Progenitor cell of endocrine pancreas (in vitro differentiated cells): ENCODE measurements around the gene PYGO2. TPM values are rescaled to one million over a fixed set of nuclear protein-coding genes. Genes with fewer than 3 reads are reported as not detected.
"Not testable (repeated sequence)": the region's sequence is repeated elsewhere in the genome, so short reads cannot be mapped to it uniquely, and the experiment has no call there.

Source experiments
- DNase-seq: peaks from one replicate; pipeline ENCODE4 v3.0.0; 2021; ENCODE audit warnings: low spot score; ENCODE audit not compliant: unreplicated experiment
- H3K27ac Mint-ChIP-seq: 2 replicates; pipeline ENCODE4 v1.8.0; 2021; ENCODE audit warnings: mild to moderate bottlenecking, moderate library complexity, mixed read lengths
- H3K27me3 Mint-ChIP-seq: 2 replicates; pipeline ENCODE4 v1.8.0; 2021; ENCODE audit warnings: mixed read lengths
- H3K36me3 Mint-ChIP-seq: 2 replicates; pipeline ENCODE4 v1.8.0; 2022; ENCODE audit warnings: mixed read lengths; ENCODE audit not compliant: insufficient read depth
- H3K4me1 Mint-ChIP-seq: 2 replicates; pipeline ENCODE4 v1.8.0; 2021; ENCODE audit warnings: low read depth, mixed read lengths
- H3K4me3 Mint-ChIP-seq: 2 replicates; pipeline ENCODE4 v1.8.0; 2021; ENCODE audit warnings: low read depth, mild to moderate bottlenecking, moderate library complexity, mixed read lengths
- H3K9me3 Mint-ChIP-seq: 2 replicates; pipeline ENCODE4 v1.8.0; 2021; ENCODE audit warnings: low read depth, mixed read lengths
- microRNA-seq: library from miRNA; unstranded; fragments of <30 nt; microRNA quantifications from one replicate; pipeline ENCODE4 v1.1.0, GENCODE V29; 2020; ENCODE audit warnings: borderline number of aligned reads; ENCODE audit not compliant: unreplicated experiment
- total RNA-seq: library from RNA; stranded (reverse); gene quantifications from 2 replicates; pipeline ENCODE4 v1.2.1, GENCODE V29; 2021
- TF ChIP-seq, protein P1 (sequence below): fragments of 200-600 bp; sonication (generic); IDR thresholded peaks from one replicate; pipeline ENCODE4 v1.5.0; 2021; ENCODE audit warnings: antibody characterized with exemption, mild to moderate bottlenecking; ENCODE audit not compliant: unreplicated experiment

The PYGO2 gene
- total RNA-seq, 1 donor from 2014 or later = 52.7 TPM

DNA sequence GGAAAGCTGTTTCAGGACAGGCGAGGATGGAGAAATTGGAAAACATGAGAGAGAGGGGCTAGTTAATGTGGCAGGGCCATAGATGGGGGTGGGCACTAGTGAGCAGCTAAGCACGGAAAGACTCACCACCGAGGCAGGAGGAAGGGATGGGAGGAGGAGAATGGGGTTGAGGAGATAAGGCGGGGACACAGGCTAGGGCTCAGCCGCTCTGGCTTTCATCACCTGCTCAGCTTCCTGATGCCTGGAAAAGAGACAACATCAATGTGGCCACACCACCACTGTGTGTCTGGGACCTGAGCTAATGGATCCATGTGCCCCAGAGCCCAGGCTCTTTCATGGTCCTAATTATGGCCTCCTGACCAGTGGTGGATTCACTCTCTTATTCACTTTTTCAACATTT, 52.6 kb downstream of the PYGO2 start:
- Mint-ChIP-seq H3K36me3 (peaks cover 5% of the 10 kb centered on the region), H3K9me3 (peaks cover 15% of the 10 kb centered on the region), H3K4me3 (no peak overlapping the region), H3K27ac (no peak overlapping the region), H3K27me3 (no peaks in the 10 kb centered on the region), H3K4me1 (peaks cover 3% of the 10 kb centered on the region)
- TF ChIP-seq, protein P1, sequence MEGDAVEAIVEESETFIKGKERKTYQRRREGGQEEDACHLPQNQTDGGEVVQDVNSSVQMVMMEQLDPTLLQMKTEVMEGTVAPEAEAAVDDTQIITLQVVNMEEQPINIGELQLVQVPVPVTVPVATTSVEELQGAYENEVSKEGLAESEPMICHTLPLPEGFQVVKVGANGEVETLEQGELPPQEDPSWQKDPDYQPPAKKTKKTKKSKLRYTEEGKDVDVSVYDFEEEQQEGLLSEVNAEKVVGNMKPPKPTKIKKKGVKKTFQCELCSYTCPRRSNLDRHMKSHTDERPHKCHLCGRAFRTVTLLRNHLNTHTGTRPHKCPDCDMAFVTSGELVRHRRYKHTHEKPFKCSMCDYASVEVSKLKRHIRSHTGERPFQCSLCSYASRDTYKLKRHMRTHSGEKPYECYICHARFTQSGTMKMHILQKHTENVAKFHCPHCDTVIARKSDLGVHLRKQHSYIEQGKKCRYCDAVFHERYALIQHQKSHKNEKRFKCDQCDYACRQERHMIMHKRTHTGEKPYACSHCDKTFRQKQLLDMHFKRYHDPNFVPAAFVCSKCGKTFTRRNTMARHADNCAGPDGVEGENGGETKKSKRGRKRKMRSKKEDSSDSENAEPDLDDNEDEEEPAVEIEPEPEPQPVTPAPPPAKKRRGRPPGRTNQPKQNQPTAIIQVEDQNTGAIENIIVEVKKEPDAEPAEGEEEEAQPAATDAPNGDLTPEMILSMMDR = no peak
- no peak for DNase-seq

DNA sequence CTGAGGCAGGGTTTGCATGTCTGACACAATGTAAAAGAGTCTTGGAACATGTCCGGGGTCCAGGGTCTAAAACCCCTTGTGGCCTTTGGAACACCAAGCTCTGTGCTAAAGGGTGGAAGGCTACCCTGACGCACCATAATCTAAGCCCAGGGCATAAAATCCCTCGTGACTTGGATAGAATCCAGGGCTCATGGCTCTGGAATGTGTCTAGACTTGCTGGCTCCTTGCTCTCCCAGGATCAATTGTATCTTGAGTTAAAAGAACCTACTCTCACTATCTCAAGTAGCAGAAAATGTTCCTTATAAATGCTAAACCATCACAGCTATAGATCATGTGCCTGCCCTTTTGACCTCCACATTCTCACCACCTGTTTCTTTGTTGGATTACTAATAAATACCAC, 53.5 kb downstream of the PYGO2 start:
- H3K27ac Mint-ChIP-seq, DNase-seq, H3K4me1 Mint-ChIP-seq, H3K4me3 Mint-ChIP-seq, H3K36me3 Mint-ChIP-seq, H3K27me3 Mint-ChIP-seq: not testable (repeated sequence)
- peaks cover 15% of the 10 kb centered on the region for H3K9me3 Mint-ChIP-seq

Small RNAs within 50 kb of the gene (microRNA-seq; reads per million reads assigned to microRNA genes)
- gene MIR4258 = not detected

Other genes with a start within 250 kb of the PYGO2 start
- 0.36 and 0.86 TPM in 2 replicates for gene KCNN3, start 91.5 kb downstream of the PYGO2 start, total RNA-seq
- 26.3 and 26.9 TPM in 2 replicates for gene PMVK, start 25.1 kb downstream of the PYGO2 start, total RNA-seq
- 69.1 and 69.5 TPM in 2 replicates for gene PBXIP1, start 5.7 kb downstream of the PYGO2 start, total RNA-seq
- gene SHC1, start 9.0 kb upstream of the PYGO2 start, total RNA-seq = 43.3 and 54.7 TPM in 2 replicates
- gene CKS1B, start 12.9 kb upstream of the PYGO2 start, total RNA-seq = 78.7 and 85.8 TPM in 2 replicates
- 53.7 and 55.9 TPM in 2 replicates for gene FLAD1, start 21.6 kb upstream of the PYGO2 start, total RNA-seq
- gene LENEP, start 31.8 kb upstream of the PYGO2 start, total RNA-seq = 0.84 TPM in 2 replicates
- 28.9 and 29.9 TPM in 2 replicates for gene ZBTB7B, start 41.0 kb upstream of the PYGO2 start, total RNA-seq
- gene DCST2, start 72.0 kb upstream of the PYGO2 start, total RNA-seq = 2.2 TPM in 2 replicates
- gene DCST1, start 72.0 kb upstream of the PYGO2 start, total RNA-seq = not detected in 2 replicates
- gene ADAM15, start 89.5 kb upstream of the PYGO2 start, total RNA-seq = 20.9 and 22.1 TPM in 2 replicates
- gene EFNA4, start 102.0 kb upstream of the PYGO2 start, total RNA-seq = 45.5 and 46.8 TPM in 2 replicates
- gene EFNA3, start 117.1 kb upstream of the PYGO2 start, total RNA-seq = 9.0 and 10.5 TPM in 2 replicates
- 22.1 and 22.2 TPM in 2 replicates for gene EFNA1, start 166.1 kb upstream of the PYGO2 start, total RNA-seq
- gene SLC50A1, start 174.1 kb upstream of the PYGO2 start, total RNA-seq = 33.3 and 35.5 TPM in 2 replicates
- 45.6 and 49.3 TPM in 2 replicates for gene DPM3, start 178.7 kb upstream of the PYGO2 start, total RNA-seq
- gene KRTCAP2, start 211.5 kb upstream of the PYGO2 start, total RNA-seq = 146 and 149 TPM in 2 replicates
- gene TRIM46, start 212.1 kb upstream of the PYGO2 start, total RNA-seq = 21.1 and 25.7 TPM in 2 replicates
- gene THBS3, start 246.1 kb upstream of the PYGO2 start, total RNA-seq = 46.0 and 52.2 TPM in 2 replicates
- gene MTX1, start 246.9 kb upstream of the PYGO2 start, total RNA-seq = 38.1 and 38.7 TPM in 2 replicates